WI38 (cell line): ENCODE measurements around the gene AK9.

Experiments used
- H3K4me3 ChIP-seq: 2 replicates; pipeline ENCODE4 v1.5.1; 2011; ENCODE audit warnings: low read depth, mild to moderate bottlenecking, control low read depth, low read length
- CTCF ChIP-seq: IDR thresholded peaks from 2 replicates; pipeline ENCODE4 v1.5.1; 2012; ENCODE audit warnings: low read depth, mild to moderate bottlenecking, control low read depth, low read length

Gene AK9

GRCh38 chr6:109506841-109507240 is 184.2 kb downstream of the AK9 start:
- H3K4me3 ChIP-seq, result no peak overlapping the region
- no peak for TF ChIP-seq CTCF

GRCh38 chr6:109506314-109506713 is 184.7 kb downstream of the AK9 start:
- TF ChIP-seq CTCF, result no peak
- no peak overlapping the region for H3K4me3 ChIP-seq

- no peak for TF ChIP-seq CTCF
- H3K4me3 ChIP-seq, result no peak overlapping the region
Measured at GRCh38 chr6:109503327-109504224, 187.4 kb downstream of the AK9 start.

- H3K4me3 ChIP-seq, result no peak overlapping the region
- no peak for TF ChIP-seq CTCF
Measured at GRCh38 chr6:109498936-109499335, 192.1 kb downstream of the AK9 start.

DNA sequence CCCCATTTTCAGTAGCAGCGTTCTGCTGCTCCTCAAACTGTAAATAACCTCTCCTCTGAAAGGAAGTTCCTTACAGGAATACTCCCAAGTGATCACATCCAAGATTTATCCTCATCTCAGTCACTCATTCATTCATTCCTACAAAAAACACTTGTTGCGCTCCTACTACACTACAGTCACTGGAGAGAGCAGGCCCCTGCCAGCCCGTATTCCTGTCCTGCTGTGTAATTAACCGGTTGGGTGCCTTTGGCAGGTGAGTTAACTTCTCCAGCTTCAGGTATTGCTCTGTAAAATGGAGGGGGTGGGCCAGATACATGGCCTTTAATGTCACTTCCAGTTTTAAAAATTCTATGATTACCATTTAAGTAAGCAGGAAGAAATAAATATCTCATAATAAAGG is 192.9 kb downstream of the AK9 start:
- no peak overlapping the region for H3K4me3 ChIP-seq
- TF ChIP-seq CTCF, result no peak

DNA sequence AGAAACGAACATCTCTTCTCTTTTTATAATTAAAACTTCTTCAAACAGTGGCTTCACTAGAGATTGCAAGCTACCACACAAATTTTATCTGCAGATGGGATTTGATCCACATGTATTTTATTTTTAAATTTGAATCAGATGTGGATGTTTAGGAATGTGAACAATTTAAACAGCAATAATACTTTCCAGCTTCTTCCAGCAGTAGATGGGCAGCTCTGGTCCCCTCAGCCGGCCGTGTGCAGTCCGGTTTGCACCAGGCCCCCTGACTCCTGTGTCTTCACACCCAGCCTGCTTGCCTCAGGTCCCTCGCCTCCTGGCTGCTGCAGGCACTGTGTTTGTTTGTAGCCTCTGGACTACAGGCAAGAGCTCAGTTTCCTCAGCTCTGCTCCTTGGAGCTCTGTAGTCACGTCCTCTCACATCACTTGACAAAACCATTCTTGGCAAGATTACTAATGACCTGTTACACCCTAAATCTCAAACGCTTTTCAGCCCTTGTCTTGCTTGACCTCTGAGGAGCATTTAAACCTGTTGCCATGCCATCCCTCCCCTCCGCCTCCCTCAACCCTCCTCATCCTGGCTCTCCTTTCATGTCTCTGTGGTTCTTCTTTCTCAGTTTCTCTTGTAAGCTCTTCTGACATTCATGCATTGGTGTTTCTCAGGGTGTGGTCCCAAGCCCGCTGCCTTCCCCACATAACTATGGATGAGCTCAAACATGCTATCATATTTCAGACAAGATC is 194.8 kb downstream of the AK9 start:
- TF ChIP-seq CTCF, result no peak

GRCh38 chr6:109493865-109494264 is 197.1 kb downstream of the AK9 start:
- H3K4me3 ChIP-seq, result no peak overlapping the region
- TF ChIP-seq CTCF, result no peak

More for the DNA sequence above, 194.8 kb downstream of the AK9 start:
- H3K4me3 ChIP-seq, result no peak overlapping the region
